Neutrophil (primary cell): ENCODE measurements around the gene PDE4D.

Experiments used
- H3K27ac ChIP-seq: fragments of 200-600 bp; sonication (generic); 2 replicates; pipeline ENCODE4 v1.5.1; 2016; ENCODE audit warnings: mild to moderate bottlenecking, moderate library complexity
- H3K27me3 ChIP-seq: fragments of 200-600 bp; sonication (generic); 2 replicates; pipeline ENCODE4 v1.6.0; 2016; ENCODE audit warnings: mild to moderate bottlenecking
- H3K36me3 ChIP-seq: fragments of 200-600 bp; sonication (generic); 2 replicates; pipeline ENCODE4 v1.5.1; 2017
- H3K4me1 ChIP-seq, 2 experiments: fragments of 200-600 bp in 1 of 2; sonication (generic) in 1 of 2; 1 replicate in 1 of 2; 2 replicates in 1 of 2; pipeline versions ENCODE4 v1.5.1 to v1.6.1; 2013 to 2016; ENCODE audit warnings: low read depth in 1 of 2, low read length in 1 of 2, mild to moderate bottlenecking in 1 of 2, moderate library complexity in 1 of 2; ENCODE audit not compliant: control insufficient read depth in 1 of 2, insufficient read depth in 1 of 2
- H3K4me3 ChIP-seq, 2 experiments: fragments of 200-600 bp in 1 of 2; sonication (generic) in 1 of 2; 1 replicate in 1 of 2; 2 replicates in 1 of 2; pipeline ENCODE4 v1.5.1; 2013 to 2016; ENCODE audit warnings: low read depth in 1 of 2, low read length in 1 of 2, mild to moderate bottlenecking in 1 of 2, moderate library complexity in 1 of 2
- H3K9me3 ChIP-seq: fragments of 200-600 bp; sonication (generic); 2 replicates; pipeline ENCODE4 v1.5.1; 2016
- CTCF ChIP-seq: fragments of 200-600 bp; sonication (generic); IDR thresholded peaks from 2 replicates; pipeline ENCODE4 v1.5.1; 2016; ENCODE audit warnings: antibody characterized with exemption

Gene PDE4D

GRCh38 chr5:59342181-59342580 is 551.3 kb downstream of the PDE4D start:
- H3K36me3 ChIP-seq = no peaks in the 10 kb centered on the region
- H3K4me1 ChIP-seq = peaks cover 25 to 26% of the 10 kb centered on the region in 2 experiments
- H3K9me3 ChIP-seq = no peaks in the 10 kb centered on the region
- TF ChIP-seq CTCF = no peak
- no peak overlapping the region for H3K27ac ChIP-seq
- H3K27me3 ChIP-seq = no peaks in the 10 kb centered on the region
- H3K4me3 ChIP-seq = no peak overlapping the region

- H3K27ac ChIP-seq = no peak overlapping the region
- no peaks in the 10 kb centered on the region for H3K36me3 ChIP-seq
- TF ChIP-seq CTCF = no peak
- no peaks in the 10 kb centered on the region for H3K9me3 ChIP-seq
- no peaks in the 10 kb centered on the region for H3K27me3 ChIP-seq
- H3K4me3 ChIP-seq = no peak overlapping the region
- peaks cover 29 to 31% of the 10 kb centered on the region in 2 experiments for H3K4me1 ChIP-seq
Measured at GRCh38 chr5:59341760-59342159, 551.8 kb downstream of the PDE4D start.

GRCh38 chr5:59341155-59341554 is 552.4 kb downstream of the PDE4D start:
- Histone ChIP-seq H3K27ac (no peak overlapping the region), H3K4me1 (peaks cover 31 to 34% of the 10 kb centered on the region in 2 experiments), H3K27me3 (no peaks in the 10 kb centered on the region), H3K4me3 (no peak overlapping the region), H3K9me3 (no peaks in the 10 kb centered on the region), H3K36me3 (no peaks in the 10 kb centered on the region)
- no peak for TF ChIP-seq CTCF

- TF ChIP-seq CTCF = no peak
Measured at GRCh38 chr5:59340637-59341036, 552.9 kb downstream of the PDE4D start.

GRCh38 chr5:59337240-59337639 is 556.3 kb downstream of the PDE4D start:
- TF ChIP-seq CTCF = no peak
- no peaks in the 10 kb centered on the region for H3K9me3 ChIP-seq

More at GRCh38 chr5:59340637-59341036, 552.9 kb downstream of the PDE4D start:
- no peaks in the 10 kb centered on the region for H3K27me3 ChIP-seq
- no peak overlapping the region for H3K4me3 ChIP-seq
- no peaks in the 10 kb centered on the region for H3K36me3 ChIP-seq
- H3K27ac ChIP-seq = no peak overlapping the region
- H3K9me3 ChIP-seq = no peaks in the 10 kb centered on the region
- peaks cover 31 to 34% of the 10 kb centered on the region in 2 experiments for H3K4me1 ChIP-seq

GRCh38 chr5:59335544-59335943 is 558.0 kb downstream of the PDE4D start:
- no peaks in the 10 kb centered on the region for H3K36me3 ChIP-seq
- H3K9me3 ChIP-seq = no peaks in the 10 kb centered on the region
- H3K27ac ChIP-seq = no peak overlapping the region
- no peak overlapping the region for H3K4me3 ChIP-seq
- no peaks in the 10 kb centered on the region for H3K27me3 ChIP-seq
- no peak for TF ChIP-seq CTCF
- peaks cover 31 to 34% of the 10 kb centered on the region in 2 experiments for H3K4me1 ChIP-seq

More at GRCh38 chr5:59337240-59337639, 556.3 kb downstream of the PDE4D start:
- peak overlapping the region; percentile 37 to 43 for H3K4me3 ChIP-seq
- H3K27me3 ChIP-seq = no peaks in the 10 kb centered on the region
- no peaks in the 10 kb centered on the region for H3K36me3 ChIP-seq
- peaks cover 31 to 34% of the 10 kb centered on the region in 2 experiments for H3K4me1 ChIP-seq
- peak overlapping the region; percentile 72 for H3K27ac ChIP-seq
